ENCODE measurements around the gene PEX7. TPM values are rescaled to one million over a fixed set of nuclear protein-coding genes. Genes with fewer than 3 reads are reported as not detected.
"Not testable (repeated sequence)": the region's sequence is repeated elsewhere in the genome, so short reads cannot be mapped to it uniquely, and the experiment has no call there.

PEX7 gene
- total RNA-seq, 1 donor from 2014 or later, result 12.0 TPM

- ATAC-seq (ENCODE audit: poor library complexity) (no peak), DNase-seq (no peak)
- intact Hi-C loops (cut with DNase I), result no loop called here
Observed at GRCh38 chr6:136923116-136923953, 100.9 kb downstream of the PEX7 start.

DNA sequence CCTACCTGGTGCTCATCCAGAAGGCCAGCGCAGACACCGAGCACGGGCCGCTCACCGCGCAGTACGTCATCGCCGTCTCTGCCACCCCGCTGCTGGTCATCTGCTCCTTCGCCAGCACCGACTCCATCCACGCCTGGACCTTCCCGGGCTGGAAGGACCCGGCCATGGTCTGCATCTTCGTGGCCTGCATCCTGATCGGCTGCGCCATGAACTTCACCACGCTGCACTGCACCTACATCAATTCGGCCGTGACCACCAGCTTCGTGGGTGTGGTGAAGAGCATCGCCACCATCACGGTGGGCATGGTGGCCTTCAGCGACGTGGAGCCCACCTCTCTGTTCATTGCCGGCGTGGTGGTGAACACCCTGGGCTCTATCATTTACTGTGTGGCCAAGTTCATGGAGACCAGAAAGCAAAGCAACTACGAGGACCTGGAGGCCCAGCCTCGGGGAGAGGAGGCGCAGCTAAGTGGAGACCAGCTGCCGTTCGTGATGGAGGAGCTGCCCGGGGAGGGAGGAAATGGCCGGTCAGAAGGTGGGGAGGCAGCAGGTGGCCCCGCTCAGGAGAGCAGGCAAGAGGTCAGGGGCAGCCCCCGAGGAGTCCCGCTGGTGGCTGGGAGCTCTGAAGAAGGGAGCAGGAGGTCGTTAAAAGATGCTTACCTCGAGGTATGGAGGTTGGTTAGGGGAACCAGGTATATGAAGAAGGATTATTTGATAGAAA, 101.7 kb downstream of the PEX7 start:
- intact Hi-C loops (cut with DNase I), result no loop called here
- DNase-seq (no peak), ATAC-seq (ENCODE audit: poor library complexity) (no peak)

DNA sequence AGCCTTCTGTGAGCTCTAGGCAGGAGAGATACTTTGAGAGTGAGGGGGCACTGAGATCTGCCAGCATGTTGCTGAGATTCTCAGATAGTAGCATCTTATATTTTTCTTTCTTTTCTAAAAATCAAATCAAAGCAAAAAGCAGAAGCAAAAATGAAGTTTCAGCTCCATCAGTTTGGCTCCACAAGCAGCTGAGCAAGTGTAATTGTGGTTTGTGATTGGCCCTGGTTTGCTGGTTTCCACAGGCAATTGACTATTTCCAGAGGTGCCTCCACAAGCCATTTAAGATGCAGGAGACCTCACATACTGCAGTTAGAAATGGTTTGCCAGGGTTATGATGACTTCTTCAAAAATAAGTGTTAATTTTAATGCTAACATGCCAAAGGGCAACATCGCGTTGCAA, 104.0 kb downstream of the PEX7 start:
- ATAC-seq (ENCODE audit: poor library complexity) (no peak), DNase-seq (no peak)
- intact Hi-C loops (cut with DNase I), result no loop called here

DNA sequence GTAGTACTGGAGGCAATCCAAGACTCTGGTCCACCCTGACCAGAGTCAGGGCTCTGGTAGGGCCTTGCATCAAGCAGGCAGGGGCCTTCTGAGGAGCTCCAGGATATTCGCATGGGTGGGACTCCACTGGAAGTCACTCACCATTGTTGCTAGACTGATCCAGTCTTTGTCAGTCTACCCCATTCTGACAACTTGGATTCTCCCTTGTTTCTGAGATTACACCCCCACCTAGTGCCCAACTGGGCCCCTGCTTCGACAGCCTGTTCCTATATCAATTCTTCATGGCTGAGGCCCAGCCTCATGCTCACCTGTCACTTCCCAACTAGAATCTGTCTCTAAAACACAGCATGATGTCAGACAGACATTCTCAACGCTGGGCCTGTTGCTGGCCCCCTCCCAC, 104.9 kb downstream of the PEX7 start:
- intact Hi-C loops (cut with DNase I), result no loop called here
- ATAC-seq (ENCODE audit: poor library complexity) (no peak), DNase-seq (no peak)

- intact Hi-C loops (cut with DNase I), result no loop called here
- no peak for ATAC-seq (ENCODE audit: poor library complexity)
- no peak for DNase-seq
Observed at GRCh38 chr6:136930528-136930927, 108.1 kb downstream of the PEX7 start.

GRCh38 chr6:136932599-136932998, 110.2 kb downstream of the PEX7 start:
- intact Hi-C loops (cut with DNase I), result no loop called here
- ATAC-seq (ENCODE audit: poor library complexity) (no peak), DNase-seq (no peak)

DNA sequence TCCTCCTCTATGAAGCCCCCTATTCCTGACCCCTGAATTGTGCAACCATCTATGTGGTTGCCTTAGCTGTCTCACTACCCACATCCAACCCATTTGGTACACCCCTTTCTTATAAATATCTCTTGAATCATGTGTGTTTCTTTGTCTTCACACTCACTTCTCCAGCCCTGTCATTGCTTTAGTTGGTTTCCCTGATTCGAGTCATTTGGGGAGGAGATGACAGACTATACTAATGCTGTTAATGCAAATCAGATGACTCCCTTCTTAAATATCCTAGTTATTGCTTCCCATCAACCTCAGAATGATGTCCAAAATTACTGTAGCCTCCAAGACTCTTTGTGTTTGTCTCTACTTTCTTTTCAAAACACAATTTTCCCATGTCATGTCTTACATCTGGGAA, 122.7 kb downstream of the PEX7 start:
- DNase-seq, result no peak
- intact Hi-C loops (cut with DNase I), result no loop called here
- ATAC-seq (ENCODE audit: poor library complexity), result no peak

- DNase-seq (no peak), ATAC-seq (ENCODE audit: poor library complexity) (no peak)
- intact Hi-C loops (cut with DNase I), result no loop called here
Observed at GRCh38 chr6:136945711-136946121, 123.3 kb downstream of the PEX7 start.

GRCh38 chr6:136947037-136947436, 124.6 kb downstream of the PEX7 start:
- ATAC-seq (ENCODE audit: poor library complexity) (no peak), DNase-seq (no peak)
- intact Hi-C loops (cut with DNase I), result no loop called here

DNA sequence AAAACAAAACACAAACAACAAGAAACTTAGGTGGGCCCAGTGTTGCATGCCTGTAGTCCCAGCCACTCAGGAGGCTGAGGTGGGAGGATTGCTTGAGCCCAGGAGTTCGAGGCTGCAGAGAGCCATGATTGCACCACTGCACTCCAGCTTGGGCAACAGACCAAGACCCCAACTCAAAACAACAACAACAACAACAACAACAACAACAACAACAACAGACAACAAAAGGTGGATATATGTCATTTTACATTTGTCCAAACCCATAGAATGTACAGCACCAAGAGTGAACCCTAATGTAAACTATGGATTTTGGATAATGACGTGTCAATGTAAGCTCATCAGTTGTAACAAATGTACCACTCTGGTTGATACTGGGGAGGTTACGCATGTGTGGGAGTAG, 127.6 kb downstream of the PEX7 start:
- intact Hi-C loops (cut with DNase I); DNase-seq; ATAC-seq (ENCODE audit: poor library complexity): not testable (repeated sequence)

DNA sequence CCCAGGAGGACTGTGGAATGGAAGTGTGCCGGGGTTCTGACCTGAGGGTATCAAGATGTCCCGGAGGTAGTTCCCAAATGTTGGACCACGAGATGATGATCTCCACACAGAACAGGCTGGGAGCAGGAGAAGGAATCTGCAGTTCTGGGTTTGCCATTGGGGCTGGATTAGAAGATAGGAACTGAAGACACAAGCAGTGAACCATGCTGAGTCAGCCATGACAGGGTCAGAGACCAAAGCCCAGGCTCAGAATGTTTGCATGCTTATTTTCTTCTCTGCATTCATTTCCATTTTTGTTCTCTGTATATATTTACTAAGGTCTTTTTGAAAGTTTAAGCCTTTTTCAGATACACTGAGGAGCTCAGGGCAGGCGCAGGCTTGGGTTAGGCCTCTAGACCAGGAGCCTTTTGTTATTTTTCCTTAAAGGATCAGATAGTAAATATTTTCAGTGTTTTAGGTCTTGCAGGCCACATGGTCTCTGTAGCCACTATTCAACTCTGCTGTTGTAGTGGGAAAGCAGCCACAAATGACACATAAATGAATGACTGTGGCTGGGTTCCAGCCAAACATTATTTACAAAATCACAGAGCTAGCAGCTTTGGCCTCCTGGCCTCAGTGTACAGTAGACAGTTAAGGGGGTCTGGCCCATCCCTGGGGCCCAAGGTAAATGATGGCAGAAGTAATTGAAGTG, 128.2 kb downstream of the PEX7 start:
- ATAC-seq (ENCODE audit: poor library complexity) (no peak), DNase-seq (no peak)
- intact Hi-C loops (cut with DNase I), result no loop called here

DNA sequence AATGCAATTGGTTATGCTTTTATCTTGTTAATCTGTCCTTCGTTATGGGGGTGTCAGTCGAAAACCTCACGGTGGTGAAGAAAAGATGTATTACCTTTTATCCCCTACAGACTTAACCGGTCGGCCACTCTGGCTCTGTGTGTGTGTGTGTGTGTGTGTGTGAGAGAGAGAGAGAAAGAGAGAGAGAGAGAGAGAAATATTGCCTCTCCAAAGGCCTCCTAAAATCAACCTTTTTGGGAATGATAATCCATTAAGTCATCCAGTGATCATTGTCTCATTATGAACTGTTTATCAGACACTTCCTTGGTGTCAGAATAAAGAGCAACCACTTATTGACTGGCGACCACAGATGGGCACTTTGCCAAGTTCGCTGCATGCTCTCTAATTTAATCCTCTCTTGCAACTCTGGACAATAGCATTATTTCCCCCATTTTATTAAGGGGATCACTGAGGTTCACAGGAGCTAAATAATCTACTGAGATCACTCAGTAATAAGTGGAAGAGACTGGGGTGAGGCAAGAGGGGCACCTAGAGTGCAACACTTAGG, 130.4 kb downstream of the PEX7 start:
- intact Hi-C loops (cut with DNase I), result no loop called here
- ATAC-seq (ENCODE audit: poor library complexity) (no peak), DNase-seq (no peak)

- intact Hi-C loops (cut with DNase I), result no loop called here
- no peak for ATAC-seq (ENCODE audit: poor library complexity)
- DNase-seq, result no peak
Observed at GRCh38 chr6:136955123-136955522, 132.7 kb downstream of the PEX7 start.

GRCh38 chr6:136956590-136957544, 134.5 kb downstream of the PEX7 start:
- DNase-seq, result no peak
- ATAC-seq (ENCODE audit: poor library complexity), result no peak
- intact Hi-C loops (cut with DNase I), result no loop called here

GRCh38 chr6:136958168-136958567, 135.8 kb downstream of the PEX7 start:
- ATAC-seq (ENCODE audit: poor library complexity), result no peak
- intact Hi-C loops (cut with DNase I), result no loop called here
- DNase-seq, result no peak

- intact Hi-C loops (cut with DNase I), result no loop called here
- DNase-seq (no peak), ATAC-seq (ENCODE audit: poor library complexity) (peak; percentile 21)
Observed at GRCh38 chr6:136959471-136959891, 137.1 kb downstream of the PEX7 start.

- ATAC-seq (ENCODE audit: poor library complexity); DNase-seq; intact Hi-C loops (cut with DNase I): not testable (repeated sequence)
Observed at GRCh38 chr6:136959935-136960334, 137.5 kb downstream of the PEX7 start.

- ATAC-seq (ENCODE audit: poor library complexity), result no peak
- intact Hi-C loops (cut with DNase I), result no loop called here
- DNase-seq, result no peak
Observed at GRCh38 chr6:136960781-136961180, 138.4 kb downstream of the PEX7 start.
